Tibial nerve (tissue), 4 donors: ENCODE data around the gene FAM174C. TPM values are rescaled to one million over a fixed set of nuclear protein-coding genes. Genes with fewer than 3 reads are reported as not detected.

ENCODE experiments used
- DNase-seq, 2 donors: peaks; one replicate each; pipeline ENCODE4 v3.0.0-alpha.2; 2019; ENCODE audit warnings: low spot score in 2 of 2
- H3K27ac ChIP-seq, 4 donors: fragments of 200-600 bp; sonication (generic) in 3 of 4; one replicate each; pipeline ENCODE4 v1.5.1; 2017 to 2019; ENCODE audit warnings: mild to moderate bottlenecking in 1 of 4
- H3K27me3 ChIP-seq, 2 donors: fragments of 200-600 bp; sonication (generic) in 1 of 2; one replicate each; pipeline versions ENCODE4 v1.5.1 to v1.6.0; 2017 to 2019
- H3K36me3 ChIP-seq, 3 donors: fragments of 200-600 bp; sonication (generic); one replicate each; pipeline ENCODE4 v1.5.1; 2018 to 2019
- H3K4me1 ChIP-seq, 4 donors: fragments of 200-600 bp; sonication (generic) in 3 of 4; one replicate each; pipeline ENCODE4 v1.5.1; 2017 to 2019
- H3K4me3 ChIP-seq, 4 donors: fragments of 200-600 bp; sonication (generic) in 3 of 4; one replicate each; pipeline ENCODE4 v1.5.1; 2017 to 2019; ENCODE audit warnings: mild to moderate bottlenecking in 1 of 4, moderate library complexity in 1 of 4
- H3K9me3 ChIP-seq, 4 donors: fragments of 200-600 bp; sonication (generic) in 3 of 4; one replicate each; pipeline ENCODE4 v1.5.1; 2017 to 2019
- CTCF ChIP-seq, 5 experiments: fragments of 200-600 bp in 3 of 5; fragments of 450-650 bp in 2 of 5; sonication (generic) in 3 of 5; IDR thresholded peaks; one replicate each; pipeline ENCODE4 v1.5.1; 2016 to 2019; ENCODE audit warnings: antibody characterized with exemption in 5 of 5, mild to moderate bottlenecking in 3 of 5, moderate library complexity in 2 of 5
- EP300 ChIP-seq, 2 donors: sonication (generic); formaldehyde crosslinking; IDR thresholded peaks; one replicate each; pipeline ENCODE4 v1.6.1; 2017; ENCODE audit warnings: antibody characterized with exemption in 2 of 2, mild to moderate bottlenecking in 1 of 2
- POLR2A ChIP-seq, 2 donors: fragments of 450-650 bp; IDR thresholded peaks; one replicate each; pipeline ENCODE4 v1.6.1; 2017; ENCODE audit warnings: antibody characterized with exemption in 2 of 2, mild to moderate bottlenecking in 2 of 2, moderate library complexity in 2 of 2
- WGBS, 2 donors: methylation state at CpG; one replicate each; pipeline ENCODE4 v1.1.5; 2018; 5-methylcytosine and 5-hydroxymethylcytosine counted together
- total RNA-seq, 4 donors: library from RNA; depleted of rRNA; stranded (reverse); fragments of >200 nt; gene quantifications; one replicate each; pipeline ENCODE4 v1.1.0, GENCODE V29; 2016

The FAM174C gene
- total RNA-seq, 4 donors from 2014 or later, result 25.5 to 80.7 (median 52.0) TPM

GRCh38 chr19:1229056-1229923, 46.0 kb upstream of the FAM174C start:
- TF ChIP-seq POLR2A (IDR thresholded peaks at IDR 0.05) (no peak), CTCF (IDR thresholded peaks at IDR 0.05) (no peak), EP300 (IDR thresholded peaks at IDR 0.05) (no peak)
- no peak for DNase-seq
- peaks cover 0 to 56% (median 6%) of the 10 kb centered on the region in 3 donors for H3K36me3 ChIP-seq
- WGBS, 2 donors, result 96% methylated on average over 149 to 158 of the region's 158 CpGs
- H3K27me3 ChIP-seq, result no peaks in the 10 kb centered on the region
- no peaks in the 10 kb centered on the region for H3K9me3 ChIP-seq
- no peak overlapping the region for H3K27ac ChIP-seq
- peaks cover 0 to 28% (median 7%) of the 10 kb centered on the region in 4 donors for H3K4me1 ChIP-seq
- H3K4me3 ChIP-seq, result no peak overlapping the region

GRCh38 chr19:1229924-1230782, 45.2 kb upstream of the FAM174C start:
- WGBS, 2 donors, result 90% methylated on average over 13 to 59 of the region's 61 CpGs
- no peaks in the 10 kb centered on the region for H3K9me3 ChIP-seq
- no peak for DNase-seq
- H3K36me3 ChIP-seq, result peaks cover 0 to 53% (median 6%) of the 10 kb centered on the region in 3 donors
- TF ChIP-seq POLR2A (IDR thresholded peaks at IDR 0.05) (no peak), CTCF (IDR thresholded peaks at IDR 0.05) (no peak), EP300 (IDR thresholded peaks at IDR 0.05) (no peak)
- no peaks in the 10 kb centered on the region for H3K27me3 ChIP-seq
- H3K27ac ChIP-seq, result no peak overlapping the region
- H3K4me3 ChIP-seq, result no peak overlapping the region
- peaks cover 0 to 25% (median 7%) of the 10 kb centered on the region in 4 donors for H3K4me1 ChIP-seq

- Histone ChIP-seq H3K4me3 (no peak overlapping the region), H3K27ac (no peak overlapping the region), H3K4me1 (peaks cover 0 to 22% (median 7%) of the 10 kb centered on the region in 4 donors), H3K27me3 (no peaks in the 10 kb centered on the region), H3K36me3 (peaks cover 0 to 46% (median 6%) of the 10 kb centered on the region in 3 donors), H3K9me3 (no peaks in the 10 kb centered on the region)
- DNase-seq, result no peak
- WGBS, 2 donors, result 73 to 78% methylated on average over 35 of the region's 38 CpGs
- TF ChIP-seq EP300 (IDR thresholded peaks at IDR 0.05), result no peak
- no peak for TF ChIP-seq POLR2A (IDR thresholded peaks at IDR 0.05)
- no peak for TF ChIP-seq CTCF (IDR thresholded peaks at IDR 0.05)
These were observed 44.4 kb upstream of the FAM174C start for GRCh38 chr19:1230783-1231489.

- Histone ChIP-seq H3K4me3 (no peak overlapping the region), H3K27ac (peak overlapping the region in 3 of 4 donors; percentile 24 to 69 (median 64)), H3K36me3 (peaks cover 0 to 35% (median 6%) of the 10 kb centered on the region in 3 donors), H3K9me3 (no peaks in the 10 kb centered on the region), H3K27me3 (no peaks in the 10 kb centered on the region), H3K4me1 (peaks cover 0 to 32% (median 12%) of the 10 kb centered on the region in 4 donors)
- 84% methylated on average over 15 of the region's 15 CpGs for WGBS, 2 donors
- TF ChIP-seq POLR2A (IDR thresholded peaks at IDR 0.05) (no peak), CTCF (IDR thresholded peaks at IDR 0.05) (no peak)
- DNase-seq, result no peak
These were observed 43.3 kb upstream of the FAM174C start for GRCh38 chr19:1231729-1232637.
